Epithelial cell of esophagus (primary cell): ENCODE measurements around the gene VWCE.

Source experiments
- DNase-seq: peaks from one replicate; pipeline ENCODE4 v3.0.0; 2010; ENCODE audit warnings: low read depth
- H3K4me3 ChIP-seq: 2 replicates; pipeline ENCODE4 v1.5.1; 2011; ENCODE audit warnings: mild to moderate bottlenecking, low read length, control low read depth
- CTCF ChIP-seq: IDR thresholded peaks from 2 replicates; pipeline ENCODE4 v1.5.1; 2011; ENCODE audit warnings: low read depth, mild to moderate bottlenecking, low read length, control low read depth, inconsistent platforms; ENCODE audit not compliant: insufficient read depth; ENCODE audit errors: missing control alignments

Gene VWCE

DNA sequence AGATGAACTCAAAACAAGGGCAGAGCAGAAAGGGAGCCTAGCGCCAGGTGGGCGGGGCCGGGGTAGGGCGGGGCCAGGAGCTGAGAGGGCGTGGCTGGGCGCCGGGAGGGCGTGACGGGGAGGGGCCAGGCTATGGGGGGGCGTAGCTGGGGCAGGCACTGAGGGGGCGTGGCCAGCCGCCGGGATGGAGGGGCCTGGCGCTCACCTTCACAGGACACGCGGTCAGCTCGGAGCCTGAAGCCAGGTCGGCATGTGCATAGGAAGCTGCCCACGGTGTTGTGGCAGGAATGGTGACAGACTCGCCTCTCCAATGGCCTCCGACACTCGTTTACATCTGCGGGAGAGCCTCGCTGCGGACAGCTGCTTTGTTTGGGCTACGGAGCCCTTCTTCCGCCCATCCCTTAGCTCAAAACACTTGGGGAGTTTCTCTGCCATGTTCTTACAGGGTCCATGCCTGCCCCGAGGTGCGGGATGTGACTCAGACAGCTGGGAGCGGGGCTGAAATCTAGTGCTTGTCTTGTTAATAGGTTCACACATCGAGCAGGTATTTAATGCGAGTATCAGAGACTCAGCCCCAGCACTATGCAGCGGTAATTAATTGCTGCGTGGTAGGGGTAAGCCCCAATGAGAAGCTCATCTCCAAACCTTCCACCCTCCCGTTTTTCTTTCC lies 13.4 kb downstream of the VWCE start:
- peak overlapping the region; percentile 15 for H3K4me3 ChIP-seq
- DNase-seq: peak; percentile 81

DNA sequence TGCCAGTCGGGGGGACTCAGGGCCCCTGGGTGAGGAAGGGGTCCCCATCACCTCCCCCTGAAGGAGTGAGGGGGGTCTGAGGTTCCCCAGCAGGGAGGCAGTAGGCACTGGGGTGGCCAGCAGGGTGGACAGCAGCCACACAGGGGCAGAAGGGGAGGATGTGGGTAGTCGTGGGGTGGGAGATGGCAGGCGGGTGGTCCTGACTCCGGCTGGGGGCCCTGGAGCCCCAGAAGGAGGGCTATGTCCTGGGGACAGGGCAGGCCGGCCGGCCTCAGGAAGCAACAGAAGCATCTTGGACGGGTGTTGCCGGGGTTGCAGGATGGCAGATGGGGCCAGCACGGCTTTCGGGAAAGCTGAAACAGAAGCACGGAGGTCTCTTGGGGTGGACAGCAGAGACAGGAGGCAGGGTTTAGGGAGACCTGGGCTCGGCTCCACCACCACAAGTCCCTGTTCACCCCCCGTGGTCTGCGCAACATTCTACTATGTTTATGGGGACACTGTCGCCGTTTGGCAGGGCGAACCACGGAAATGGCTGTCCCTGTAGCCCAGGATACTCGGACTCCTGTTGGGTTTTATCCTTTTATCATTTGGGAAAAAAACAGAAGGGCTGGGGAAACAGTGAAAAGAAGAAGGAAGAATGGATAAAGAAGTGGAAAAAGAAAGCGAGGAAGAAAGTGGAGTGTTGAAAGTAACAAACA lies 14.1 kb downstream of the VWCE start:
- no peak overlapping the region for H3K4me3 ChIP-seq
- DNase-seq: no peak
- no peak for TF ChIP-seq CTCF

More for the DNA sequence above, 13.4 kb downstream of the VWCE start:
- TF ChIP-seq CTCF: no peak

DNA sequence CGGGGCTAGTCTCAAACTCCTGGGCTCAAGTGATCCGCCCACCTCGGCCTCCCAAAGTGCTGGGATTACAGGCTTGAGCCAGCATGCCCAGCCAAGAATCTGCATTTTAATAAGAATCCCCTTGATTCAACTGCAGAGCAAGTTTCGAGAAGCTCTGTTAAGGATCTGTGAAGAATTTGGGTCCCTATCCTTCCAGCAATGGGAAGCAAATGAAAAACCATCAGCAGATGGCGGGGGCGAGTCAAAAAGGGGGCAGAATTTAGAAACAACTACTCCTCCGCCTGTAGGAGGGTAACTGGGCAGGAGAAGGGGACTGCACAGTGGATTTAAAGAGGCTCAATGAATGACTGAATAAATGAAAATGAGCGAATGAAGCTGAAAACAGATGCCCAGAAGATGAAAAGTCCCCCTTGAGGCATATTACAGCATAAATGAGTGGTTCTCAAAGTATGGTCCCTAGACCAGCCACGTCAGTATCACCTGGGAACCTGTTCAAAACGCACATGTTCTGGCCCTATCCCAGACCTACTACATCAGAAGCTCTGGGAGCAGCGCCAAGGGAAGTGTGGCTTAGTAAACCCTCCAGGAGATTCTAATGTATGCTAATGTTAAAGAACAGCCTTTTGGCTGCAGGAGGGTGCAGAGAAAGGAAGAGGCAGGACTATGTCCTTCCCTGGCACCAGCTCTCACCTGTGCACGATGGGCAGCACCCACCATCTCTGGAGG lies 15.0 kb downstream of the VWCE start:
- TF ChIP-seq CTCF: no peak
- H3K4me3 ChIP-seq: no peak overlapping the region

GRCh38 chr11:61278001-61278470 lies 17.1 kb downstream of the VWCE start:
- no peak for DNase-seq
- H3K4me3 ChIP-seq: no peak overlapping the region
- no peak for TF ChIP-seq CTCF

More for the DNA sequence above, 15.0 kb downstream of the VWCE start:
- peak; percentile 99 for DNase-seq

DNA sequence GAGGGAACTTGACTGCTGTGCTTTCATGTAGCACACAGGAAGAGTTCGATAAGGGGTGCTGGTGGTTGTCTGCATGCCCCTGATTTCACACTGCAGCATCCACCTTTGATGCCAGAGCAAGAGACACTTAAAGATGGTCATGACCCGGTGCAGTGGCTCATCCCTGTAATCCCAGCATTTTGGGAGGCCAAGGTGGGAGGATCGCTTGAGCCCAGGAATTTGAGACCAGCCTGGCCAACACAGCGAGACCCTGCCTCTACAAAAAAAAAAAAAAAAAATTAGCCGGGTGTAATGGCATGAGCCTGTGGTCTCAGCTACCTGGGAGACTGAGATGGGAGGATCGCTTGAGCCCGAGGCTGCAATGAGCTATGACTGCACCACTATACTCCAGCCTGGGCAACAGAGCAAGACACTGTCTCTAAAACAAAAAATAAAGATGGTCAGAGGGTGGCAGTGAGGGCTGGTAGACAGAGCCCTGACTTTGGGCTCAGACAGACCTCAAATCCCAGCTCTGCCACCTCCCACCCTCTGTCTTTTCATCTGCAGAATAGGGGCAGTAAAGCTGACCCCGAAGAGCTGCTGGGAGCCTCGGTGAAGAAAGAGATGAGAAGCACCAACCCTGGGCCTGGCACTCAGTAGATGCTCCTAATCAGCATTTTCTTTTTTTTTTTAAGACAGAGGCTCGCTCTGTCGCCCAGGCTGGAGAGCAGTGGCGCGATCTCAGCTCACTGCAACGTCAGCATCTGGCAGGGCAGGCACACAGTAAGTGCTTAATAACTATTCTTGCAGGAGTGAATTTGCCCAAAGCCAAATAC lies 17.7 kb downstream of the VWCE start:
- no peak overlapping the region for H3K4me3 ChIP-seq
- DNase-seq: no peak
- no peak for TF ChIP-seq CTCF

- no peak overlapping the region for H3K4me3 ChIP-seq
- no peak for DNase-seq
- no peak for TF ChIP-seq CTCF
Measured at GRCh38 chr11:61275191-61275590, 19.9 kb downstream of the VWCE start.
